H9 (cell line): Measurements from ENCODE around the gene IGF1R. TPM values are rescaled to one million over a fixed set of nuclear protein-coding genes. Genes with fewer than 3 reads are reported as not detected.

Experiments
- DNase-seq: peaks from one replicate; pipeline ENCODE4 v3.0.0-alpha.2; 2017
- H2AFZ ChIP-seq: one replicate; pipeline ENCODE4 v1.6.1; 2013; ENCODE audit warnings: mild to moderate bottlenecking, low read length, control low read depth, moderate library complexity
- H2AK5ac ChIP-seq: 2 replicates; pipeline ENCODE4 v1.6.1; 2013; ENCODE audit warnings: low read length, control low read depth, mixed read lengths; ENCODE audit not compliant: insufficient read length
- H2BK120ac ChIP-seq: one replicate; pipeline ENCODE4 v1.6.1; 2013; ENCODE audit warnings: low read depth, mild to moderate bottlenecking, low read length, control low read depth, inconsistent platforms; ENCODE audit not compliant: poor library complexity, severe bottlenecking
- H2BK12ac ChIP-seq: 2 replicates; pipeline ENCODE4 v1.6.1; 2013; ENCODE audit warnings: low read length, control low read depth, mixed read lengths, low read depth; ENCODE audit not compliant: insufficient read length
- H2BK15ac ChIP-seq: 2 replicates; pipeline ENCODE4 v1.6.1; 2013; ENCODE audit warnings: low read depth, low read length, control low read depth
- H2BK20ac ChIP-seq: one replicate; pipeline ENCODE4 v1.6.1; 2013; ENCODE audit warnings: low read depth, mild to moderate bottlenecking, low read length, control low read depth, inconsistent platforms; ENCODE audit not compliant: poor library complexity, severe bottlenecking
- H2BK5ac ChIP-seq: 2 replicates; pipeline ENCODE4 v1.6.1; 2013; ENCODE audit warnings: low read length, control low read depth, mixed read lengths; ENCODE audit not compliant: insufficient read length
- H3K14ac ChIP-seq: 2 replicates; pipeline ENCODE4 v1.6.1; 2013; ENCODE audit warnings: low read length, control low read depth; ENCODE audit not compliant: insufficient read depth
- H3K18ac ChIP-seq: 2 replicates; pipeline ENCODE4 v1.6.1; 2013; ENCODE audit warnings: low read depth, mild to moderate bottlenecking, mixed read lengths, low read length, control low read depth; ENCODE audit not compliant: insufficient read length
- H3K23ac ChIP-seq: 2 replicates; pipeline ENCODE4 v1.6.1; 2013; ENCODE audit warnings: low read length, control low read depth, mixed read lengths, low read depth; ENCODE audit not compliant: insufficient read length
- H3K23me2 ChIP-seq: 2 replicates; pipeline ENCODE4 v1.6.1; 2013; ENCODE audit warnings: low read depth, mild to moderate bottlenecking, mixed read lengths, low read length, control low read depth; ENCODE audit not compliant: insufficient read length, poor library complexity, severe bottlenecking
- H3K27ac ChIP-seq: 2 replicates; pipeline ENCODE4 v1.5.1; 2013; ENCODE audit warnings: low read length, control low read depth, mixed read lengths, low read depth; ENCODE audit not compliant: insufficient read length
- H3K27me3 ChIP-seq: 2 replicates; pipeline ENCODE4 v1.6.1; 2013; ENCODE audit warnings: low read length, control low read depth, inconsistent platforms; ENCODE audit not compliant: insufficient read depth
- H3K4ac ChIP-seq: 2 replicates; pipeline ENCODE4 v1.6.1; 2013; ENCODE audit warnings: low read depth, mild to moderate bottlenecking, control low read depth, inconsistent platforms, low read length, moderate library complexity
- H3K4me1 ChIP-seq: 2 replicates; pipeline ENCODE4 v1.6.1; 2013; ENCODE audit warnings: low read length, control low read depth, inconsistent platforms; ENCODE audit not compliant: insufficient read depth
- H3K4me2 ChIP-seq: 2 replicates; pipeline ENCODE4 v1.6.1; 2013; ENCODE audit warnings: low read length, control low read depth, mixed read lengths; ENCODE audit not compliant: insufficient read length, insufficient read depth
- H3K56ac ChIP-seq: 2 replicates; pipeline ENCODE4 v1.6.1; 2013; ENCODE audit warnings: low read depth, mild to moderate bottlenecking, mixed read lengths, low read length, control low read depth; ENCODE audit not compliant: insufficient read length
- H3K79me1 ChIP-seq: 2 replicates; pipeline ENCODE4 v1.6.1; 2013; ENCODE audit warnings: low read depth, mild to moderate bottlenecking, moderate library complexity, low read length, control low read depth, inconsistent platforms; ENCODE audit not compliant: insufficient read depth, poor library complexity, severe bottlenecking
- H3K79me2 ChIP-seq: 2 replicates; pipeline ENCODE4 v1.6.1; 2013; ENCODE audit warnings: low read length, control low read depth, inconsistent platforms; ENCODE audit not compliant: insufficient read depth
- H3K9ac ChIP-seq: 2 replicates; pipeline ENCODE4 v1.6.1; 2013; ENCODE audit warnings: low read length, control low read depth, mixed read lengths; ENCODE audit not compliant: insufficient read length; ENCODE audit errors: extremely low read depth
- H3K9me3 ChIP-seq: one replicate; pipeline ENCODE4 v1.6.1; 2013; ENCODE audit warnings: low read depth, low read length, inconsistent platforms; ENCODE audit not compliant: control insufficient read depth
- H3T11ph ChIP-seq: one replicate; pipeline ENCODE4 v1.6.1; 2013; ENCODE audit warnings: mild to moderate bottlenecking, low read length, control low read depth, inconsistent platforms
- H4K20me1 ChIP-seq: one replicate; pipeline ENCODE4 v1.6.1; 2013; ENCODE audit not compliant: control insufficient read depth, insufficient read length, insufficient read depth
- H4K5ac ChIP-seq: 2 replicates; pipeline ENCODE4 v1.6.1; 2013; ENCODE audit warnings: low read depth, mild to moderate bottlenecking, mixed read lengths, low read length, control low read depth; ENCODE audit not compliant: insufficient read length
- H4K8ac ChIP-seq: replicated peaks from 2 replicates; pipeline ENCODE4 v1.6.1; 2013; ENCODE audit warnings: low read length, control low read depth, mixed read lengths, low read depth; ENCODE audit not compliant: insufficient read length
- H4K91ac ChIP-seq: 2 replicates; pipeline ENCODE4 v1.6.1; 2013; ENCODE audit warnings: low read depth, mild to moderate bottlenecking, moderate library complexity, mixed read lengths, low read length, control low read depth; ENCODE audit not compliant: insufficient read length
- H3K27ac Mint-ChIP-seq, 3 experiments: 2 replicates in 2 of 3; 3 replicates in 1 of 3; pipeline ENCODE4 v1.8.0; 2020 to 2021; ENCODE audit warnings: mixed read lengths in 3 of 3, mild to moderate bottlenecking in 1 of 3, moderate library complexity in 1 of 3
- H3K27me3 Mint-ChIP-seq: 2 replicates; pipeline ENCODE4 v1.8.0; 2021; ENCODE audit warnings: low read depth, mild to moderate bottlenecking, moderate library complexity, mixed read lengths
- H3K36me3 Mint-ChIP-seq, 3 experiments: 2 replicates in 2 of 3; 3 replicates in 1 of 3; pipeline ENCODE4 v1.8.0; 2020 to 2021; ENCODE audit warnings: low read depth in 3 of 3, mixed read lengths in 3 of 3; ENCODE audit not compliant: insufficient read depth in 1 of 3
- H3K4me1 Mint-ChIP-seq, 2 experiments: 2 replicates each; pipeline ENCODE4 v1.8.0; 2020; ENCODE audit warnings: mixed read lengths in 2 of 2
- H3K4me3 Mint-ChIP-seq, 2 experiments: 2 replicates in 1 of 2; 3 replicates in 1 of 2; pipeline ENCODE4 v1.8.0; 2020 to 2021; ENCODE audit warnings: mild to moderate bottlenecking in 2 of 2, mixed read lengths in 2 of 2, moderate library complexity in 1 of 2
- H3K9me3 Mint-ChIP-seq, 2 experiments: 2 replicates in 1 of 2; 3 replicates in 1 of 2; pipeline ENCODE4 v1.8.0; 2020; ENCODE audit warnings: mild to moderate bottlenecking in 2 of 2, mixed read lengths in 2 of 2, moderate library complexity in 1 of 2
- WGBS: extraction: QIAGEN DNeasy Blood & Tissue Kit; methylation state at CpG from one replicate; pipeline ENCODE4 v1.1.7; 2013; ENCODE audit warnings: missing lambda C conversion rate, low lambda C conversion rate, mixed read lengths; ENCODE audit not compliant: insufficient read length; ENCODE audit errors: extremely low coverage; 5-methylcytosine and 5-hydroxymethylcytosine counted together
- total RNA-seq: library from RNA; stranded (reverse); gene quantifications from 2 replicates; pipeline ENCODE4 v1.2.1, GENCODE V29; 2021
- TF ChIP-seq, protein P1 (sequence below): fragments of 200-600 bp; sonication (generic); conservative IDR thresholded peaks from 3 replicates; pipeline ENCODE4 v1.8.0; 2021; ENCODE audit warnings: antibody characterized with exemption, mild to moderate bottlenecking

The IGF1R gene
- total RNA-seq, 1 experiment from 2014 or later = 70.0 TPM

DNA sequence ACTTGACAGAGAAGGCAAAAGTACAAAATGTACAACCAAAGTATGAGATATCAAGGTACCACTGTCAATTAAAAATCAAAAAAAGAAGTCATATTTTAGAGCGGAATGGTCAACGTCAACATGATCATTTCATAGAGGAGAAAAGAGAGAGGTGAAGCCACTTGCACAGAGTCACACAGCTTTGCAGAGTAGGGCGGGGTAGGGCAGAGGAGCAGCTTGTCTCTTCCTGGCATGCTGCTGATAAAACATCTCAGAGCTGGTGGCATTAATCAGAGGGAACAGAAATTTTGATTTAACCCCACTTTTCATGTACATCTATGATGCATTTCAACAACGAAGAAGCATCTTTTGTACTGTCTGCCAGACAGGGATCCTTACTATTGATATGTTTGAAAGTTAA, 5.2 kb upstream of the IGF1R start:
- Histone ChIP-seq H3K79me1 (no peaks in the 10 kb centered on the region), H2BK120ac (no peak overlapping the region), H3K27ac (no peak overlapping the region), H4K91ac (no peak overlapping the region), H3K18ac (no peak overlapping the region), H3K23me2 (peaks cover 2% of the 10 kb centered on the region), H3T11ph (no peak overlapping the region), H3K4me2 (no peak overlapping the region), H4K20me1 (no peaks in the 10 kb centered on the region), H2AFZ (no peak overlapping the region), H2BK12ac (no peak overlapping the region), H3K9ac (no peak overlapping the region), H4K5ac (no peak overlapping the region), H2BK5ac (no peak overlapping the region), H4K8ac (no peak overlapping the region), H2AK5ac (no peak overlapping the region), H2BK15ac (no peak overlapping the region), H3K14ac (no peak overlapping the region), H3K23ac (no peak overlapping the region), H3K56ac (no peak overlapping the region), H3K4ac (no peak overlapping the region), H3K79me2 (no peaks in the 10 kb centered on the region), H3K4me1 (no peaks in the 10 kb centered on the region; the same call in 1 of the 2 replicates), H3K27me3 (no peaks in the 10 kb centered on the region), H2BK20ac (no peak overlapping the region), H3K9me3 (no peaks in the 10 kb centered on the region)
- Mint-ChIP-seq H3K9me3 (no peaks in the 10 kb centered on the region), H3K27me3 (no peaks in the 10 kb centered on the region; the same call in 1 of the 2 replicates), H3K4me3 (no peak overlapping the region), H3K27ac (no peak overlapping the region; a peak in 1 of 7 replicates), H3K4me1 (peaks cover 10 to 17% of the 10 kb centered on the region in 2 experiments), H3K36me3 (no peaks in the 10 kb centered on the region)
- TF ChIP-seq, protein P1, sequence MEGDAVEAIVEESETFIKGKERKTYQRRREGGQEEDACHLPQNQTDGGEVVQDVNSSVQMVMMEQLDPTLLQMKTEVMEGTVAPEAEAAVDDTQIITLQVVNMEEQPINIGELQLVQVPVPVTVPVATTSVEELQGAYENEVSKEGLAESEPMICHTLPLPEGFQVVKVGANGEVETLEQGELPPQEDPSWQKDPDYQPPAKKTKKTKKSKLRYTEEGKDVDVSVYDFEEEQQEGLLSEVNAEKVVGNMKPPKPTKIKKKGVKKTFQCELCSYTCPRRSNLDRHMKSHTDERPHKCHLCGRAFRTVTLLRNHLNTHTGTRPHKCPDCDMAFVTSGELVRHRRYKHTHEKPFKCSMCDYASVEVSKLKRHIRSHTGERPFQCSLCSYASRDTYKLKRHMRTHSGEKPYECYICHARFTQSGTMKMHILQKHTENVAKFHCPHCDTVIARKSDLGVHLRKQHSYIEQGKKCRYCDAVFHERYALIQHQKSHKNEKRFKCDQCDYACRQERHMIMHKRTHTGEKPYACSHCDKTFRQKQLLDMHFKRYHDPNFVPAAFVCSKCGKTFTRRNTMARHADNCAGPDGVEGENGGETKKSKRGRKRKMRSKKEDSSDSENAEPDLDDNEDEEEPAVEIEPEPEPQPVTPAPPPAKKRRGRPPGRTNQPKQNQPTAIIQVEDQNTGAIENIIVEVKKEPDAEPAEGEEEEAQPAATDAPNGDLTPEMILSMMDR = no peak
- no CpG with 5 or more reads among the region's 4 CpGs for WGBS
- DNase-seq = no peak
